OCI-LY1 (cell line): ENCODE results near the gene ZIC1.

Source experiments
- H2AFZ ChIP-seq: fragments of 200-600 bp; sonication (generic), shearing (Covaris generic); 2 replicates; pipeline ENCODE4 v1.6.0; 2014; ENCODE audit warnings: antibody characterized with exemption, mild to moderate bottlenecking, low read length
- H3F3A ChIP-seq: fragments of 200-600 bp; sonication (generic), shearing (Covaris generic); 2 replicates; pipeline ENCODE4 v1.6.0; 2014; ENCODE audit warnings: mild to moderate bottlenecking, antibody characterized with exemption, low read length, moderate library complexity; ENCODE audit not compliant: insufficient read depth
- H3K27ac ChIP-seq: fragments of 200-600 bp; sonication (generic); 2 replicates; pipeline ENCODE4 v1.5.1; 2014; ENCODE audit warnings: low read length, mixed run types, mild to moderate bottlenecking, low read depth; ENCODE audit not compliant: poor library complexity, severe bottlenecking
- H3K27me3 ChIP-seq: fragments of 200-600 bp; sonication (generic); 2 replicates; pipeline ENCODE4 v1.6.0; 2014; ENCODE audit warnings: antibody characterized with exemption, mild to moderate bottlenecking, low read length, moderate library complexity; ENCODE audit not compliant: insufficient read depth
- H3K36me3 ChIP-seq: fragments of 200-600 bp; sonication (generic); 2 replicates; pipeline ENCODE4 v1.6.1; 2014; ENCODE audit warnings: mild to moderate bottlenecking, antibody characterized with exemption, low read length, moderate library complexity, mixed read lengths; ENCODE audit not compliant: insufficient read depth
- H3K4me1 ChIP-seq: fragments of 200-600 bp; sonication (generic); 2 replicates; pipeline ENCODE4 v1.5.1; 2014; ENCODE audit warnings: mild to moderate bottlenecking, low read length, moderate library complexity; ENCODE audit not compliant: insufficient read depth, severe bottlenecking
- H3K4me2 ChIP-seq: fragments of 200-600 bp; sonication (generic), shearing (Covaris generic); 2 replicates; pipeline ENCODE4 v1.6.1; 2014; ENCODE audit warnings: low read length
- H3K4me3 ChIP-seq: fragments of 200-600 bp; sonication (generic); 2 replicates; pipeline ENCODE4 v1.5.1; 2014; ENCODE audit warnings: low read length, low read depth, mild to moderate bottlenecking, mixed read lengths; ENCODE audit not compliant: poor library complexity, severe bottlenecking
- H3K79me2 ChIP-seq: fragments of 200-600 bp; shearing (Covaris generic); 2 replicates; pipeline ENCODE4 v1.6.1; 2016; ENCODE audit warnings: mixed run types, low read length, mixed read lengths; ENCODE audit not compliant: insufficient read depth
- H3K9ac ChIP-seq: fragments of 200-600 bp; sonication (generic), shearing (Covaris generic); 2 replicates; pipeline ENCODE4 v1.6.1; 2014; ENCODE audit warnings: mild to moderate bottlenecking, low read length, mixed read lengths
- H3K9me2 ChIP-seq: fragments of 200-600 bp; sonication (generic), shearing (Covaris generic); 2 replicates; pipeline ENCODE4 v1.6.1; 2014; ENCODE audit warnings: low read depth, mild to moderate bottlenecking, low read length, mixed read lengths
- H3K9me3 ChIP-seq: fragments of 200-600 bp; shearing (Covaris generic); 2 replicates; pipeline ENCODE4 v1.6.1; 2014; ENCODE audit warnings: low read length, mixed read lengths
- H4K20me1 ChIP-seq: fragments of 200-600 bp; sonication (generic), shearing (Covaris generic); 2 replicates; pipeline ENCODE4 v1.6.0; 2016; ENCODE audit warnings: mild to moderate bottlenecking, low read length; ENCODE audit not compliant: insufficient read depth
- EZH2 ChIP-seq: fragments of 200-600 bp; sonication (generic), shearing (Covaris generic); IDR thresholded peaks from 2 replicates; pipeline ENCODE4 v1.8.0; 2017; ENCODE audit warnings: borderline replicate concordance, mixed run types, mild to moderate bottlenecking, antibody characterized with exemption, low read length, moderate library complexity, mixed read lengths
- TF ChIP-seq, protein P1 (sequence below): fragments of 200-600 bp; sonication (generic), shearing (Covaris generic); IDR thresholded peaks from 2 replicates; pipeline ENCODE4 v1.5.1; 2017; ENCODE audit warnings: mild to moderate bottlenecking, antibody characterized with exemption, low read length, moderate library complexity, mixed read lengths

Gene ZIC1

GRCh38 chr3:147410526-147411237, 1.5 kb downstream of the ZIC1 start:
- H3K9ac ChIP-seq = no peak overlapping the region
- no peaks in the 10 kb centered on the region for H3K9me3 ChIP-seq
- no peak for TF ChIP-seq EZH2
- TF ChIP-seq, protein P1, sequence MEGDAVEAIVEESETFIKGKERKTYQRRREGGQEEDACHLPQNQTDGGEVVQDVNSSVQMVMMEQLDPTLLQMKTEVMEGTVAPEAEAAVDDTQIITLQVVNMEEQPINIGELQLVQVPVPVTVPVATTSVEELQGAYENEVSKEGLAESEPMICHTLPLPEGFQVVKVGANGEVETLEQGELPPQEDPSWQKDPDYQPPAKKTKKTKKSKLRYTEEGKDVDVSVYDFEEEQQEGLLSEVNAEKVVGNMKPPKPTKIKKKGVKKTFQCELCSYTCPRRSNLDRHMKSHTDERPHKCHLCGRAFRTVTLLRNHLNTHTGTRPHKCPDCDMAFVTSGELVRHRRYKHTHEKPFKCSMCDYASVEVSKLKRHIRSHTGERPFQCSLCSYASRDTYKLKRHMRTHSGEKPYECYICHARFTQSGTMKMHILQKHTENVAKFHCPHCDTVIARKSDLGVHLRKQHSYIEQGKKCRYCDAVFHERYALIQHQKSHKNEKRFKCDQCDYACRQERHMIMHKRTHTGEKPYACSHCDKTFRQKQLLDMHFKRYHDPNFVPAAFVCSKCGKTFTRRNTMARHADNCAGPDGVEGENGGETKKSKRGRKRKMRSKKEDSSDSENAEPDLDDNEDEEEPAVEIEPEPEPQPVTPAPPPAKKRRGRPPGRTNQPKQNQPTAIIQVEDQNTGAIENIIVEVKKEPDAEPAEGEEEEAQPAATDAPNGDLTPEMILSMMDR = no peak
- H3K4me1 ChIP-seq = no peaks in the 10 kb centered on the region
- H3K79me2 ChIP-seq = no peaks in the 10 kb centered on the region
- H3K4me3 ChIP-seq = no peak overlapping the region
- H4K20me1 ChIP-seq = no peaks in the 10 kb centered on the region
- H3K4me2 ChIP-seq = no peak overlapping the region
- no peak overlapping the region for H2AFZ ChIP-seq
- H3K27ac ChIP-seq = no peak overlapping the region
- no peaks in the 10 kb centered on the region for H3K9me2 ChIP-seq
- no peaks in the 10 kb centered on the region for H3F3A ChIP-seq
- no peaks in the 10 kb centered on the region for H3K27me3 ChIP-seq
- H3K36me3 ChIP-seq = no peaks in the 10 kb centered on the region

- H3K36me3 ChIP-seq = no peaks in the 10 kb centered on the region
- H4K20me1 ChIP-seq = no peaks in the 10 kb centered on the region
- no peak overlapping the region for H2AFZ ChIP-seq
- TF ChIP-seq, protein P1 = no peak
- TF ChIP-seq EZH2 = no peak
- no peaks in the 10 kb centered on the region for H3K27me3 ChIP-seq
- no peak overlapping the region for H3K9ac ChIP-seq
- H3K4me2 ChIP-seq = no peak overlapping the region
- H3K9me3 ChIP-seq = no peaks in the 10 kb centered on the region
- no peak overlapping the region for H3K27ac ChIP-seq
- H3K4me3 ChIP-seq = no peak overlapping the region
- no peaks in the 10 kb centered on the region for H3K4me1 ChIP-seq
- no peaks in the 10 kb centered on the region for H3K79me2 ChIP-seq
- no peaks in the 10 kb centered on the region for H3K9me2 ChIP-seq
- no peaks in the 10 kb centered on the region for H3F3A ChIP-seq
These were observed 2.2 kb downstream of the ZIC1 start for GRCh38 chr3:147411238-147411814.

DNA sequence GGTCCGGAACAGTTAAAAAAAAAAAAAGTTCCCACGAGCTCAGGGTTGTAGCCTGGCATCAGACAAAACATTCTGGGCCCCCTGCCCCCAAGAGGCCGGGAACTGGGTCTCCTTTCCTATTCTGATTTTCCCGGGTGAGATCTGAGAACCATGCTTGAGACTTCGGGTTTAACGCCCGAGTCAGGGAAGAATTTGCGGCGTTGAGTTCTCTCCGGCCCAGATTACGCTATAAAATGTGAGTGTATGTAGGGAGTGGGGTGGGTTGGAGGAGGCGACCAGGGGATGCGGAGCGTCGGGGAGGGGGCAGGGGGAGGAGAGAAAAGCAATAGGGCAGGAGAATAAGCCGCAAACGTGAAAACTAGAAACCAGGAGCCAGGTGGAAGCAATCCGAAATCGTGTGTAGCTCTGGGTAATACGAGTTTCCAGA, 2.7 kb downstream of the ZIC1 start:
- H3K4me1 ChIP-seq = no peaks in the 10 kb centered on the region
- no peaks in the 10 kb centered on the region for H3F3A ChIP-seq
- H3K9me2 ChIP-seq = no peaks in the 10 kb centered on the region
- no peak overlapping the region for H3K4me2 ChIP-seq
- H3K36me3 ChIP-seq = no peaks in the 10 kb centered on the region
- no peak overlapping the region for H2AFZ ChIP-seq
- no peaks in the 10 kb centered on the region for H3K9me3 ChIP-seq
- no peaks in the 10 kb centered on the region for H4K20me1 ChIP-seq
- no peak overlapping the region for H3K4me3 ChIP-seq
- no peak overlapping the region for H3K27ac ChIP-seq
- H3K9ac ChIP-seq = no peak overlapping the region
- H3K27me3 ChIP-seq = no peaks in the 10 kb centered on the region
- no peaks in the 10 kb centered on the region for H3K79me2 ChIP-seq
- no peak for TF ChIP-seq EZH2
- TF ChIP-seq, protein P1 = no peak
